ENCODE results near the gene THBD.

DNA sequence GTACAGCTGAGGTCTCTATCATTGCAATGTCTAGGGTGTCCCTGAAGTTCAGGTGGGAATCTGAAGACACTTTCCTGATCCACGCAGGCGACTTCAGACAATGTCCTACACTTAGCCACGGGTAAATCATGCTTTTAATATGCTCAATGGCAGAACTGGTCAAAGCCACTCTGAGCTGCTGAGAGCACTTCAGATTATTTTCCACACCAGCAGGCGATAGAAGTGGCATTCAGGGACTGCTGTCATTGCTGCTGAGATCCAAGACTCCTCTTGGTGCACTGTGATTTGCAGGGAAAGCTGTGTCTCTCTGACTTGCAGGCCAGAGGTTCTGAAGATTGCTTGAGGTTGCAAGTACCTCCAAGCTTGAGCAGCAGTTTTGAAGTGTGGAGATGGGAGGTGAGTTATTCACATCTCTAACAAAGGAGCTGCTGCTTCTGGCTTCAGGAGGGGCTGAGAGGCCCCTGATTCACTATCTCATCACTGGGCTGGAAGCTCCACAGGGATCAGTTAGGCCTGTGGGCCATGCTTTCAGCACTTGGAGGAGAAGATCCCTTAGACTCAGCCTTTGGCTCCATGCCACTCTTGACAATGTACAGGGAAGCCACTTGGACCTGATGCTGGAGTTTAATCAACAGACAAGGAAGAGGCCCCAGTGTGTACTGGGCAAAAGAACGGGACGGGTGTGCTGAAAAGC lies 17.3 kb downstream of the THBD start:
- TF ChIP-seq, protein P1, sequence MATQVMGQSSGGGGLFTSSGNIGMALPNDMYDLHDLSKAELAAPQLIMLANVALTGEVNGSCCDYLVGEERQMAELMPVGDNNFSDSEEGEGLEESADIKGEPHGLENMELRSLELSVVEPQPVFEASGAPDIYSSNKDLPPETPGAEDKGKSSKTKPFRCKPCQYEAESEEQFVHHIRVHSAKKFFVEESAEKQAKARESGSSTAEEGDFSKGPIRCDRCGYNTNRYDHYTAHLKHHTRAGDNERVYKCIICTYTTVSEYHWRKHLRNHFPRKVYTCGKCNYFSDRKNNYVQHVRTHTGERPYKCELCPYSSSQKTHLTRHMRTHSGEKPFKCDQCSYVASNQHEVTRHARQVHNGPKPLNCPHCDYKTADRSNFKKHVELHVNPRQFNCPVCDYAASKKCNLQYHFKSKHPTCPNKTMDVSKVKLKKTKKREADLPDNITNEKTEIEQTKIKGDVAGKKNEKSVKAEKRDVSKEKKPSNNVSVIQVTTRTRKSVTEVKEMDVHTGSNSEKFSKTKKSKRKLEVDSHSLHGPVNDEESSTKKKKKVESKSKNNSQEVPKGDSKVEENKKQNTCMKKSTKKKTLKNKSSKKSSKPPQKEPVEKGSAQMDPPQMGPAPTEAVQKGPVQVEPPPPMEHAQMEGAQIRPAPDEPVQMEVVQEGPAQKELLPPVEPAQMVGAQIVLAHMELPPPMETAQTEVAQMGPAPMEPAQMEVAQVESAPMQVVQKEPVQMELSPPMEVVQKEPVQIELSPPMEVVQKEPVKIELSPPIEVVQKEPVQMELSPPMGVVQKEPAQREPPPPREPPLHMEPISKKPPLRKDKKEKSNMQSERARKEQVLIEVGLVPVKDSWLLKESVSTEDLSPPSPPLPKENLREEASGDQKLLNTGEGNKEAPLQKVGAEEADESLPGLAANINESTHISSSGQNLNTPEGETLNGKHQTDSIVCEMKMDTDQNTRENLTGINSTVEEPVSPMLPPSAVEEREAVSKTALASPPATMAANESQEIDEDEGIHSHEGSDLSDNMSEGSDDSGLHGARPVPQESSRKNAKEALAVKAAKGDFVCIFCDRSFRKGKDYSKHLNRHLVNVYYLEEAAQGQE (IDR thresholded peaks at IDR 0.05; ENCODE audit: insufficient replicate concordance, low read depth), result no peak
- TF ChIP-seq, protein P2, sequence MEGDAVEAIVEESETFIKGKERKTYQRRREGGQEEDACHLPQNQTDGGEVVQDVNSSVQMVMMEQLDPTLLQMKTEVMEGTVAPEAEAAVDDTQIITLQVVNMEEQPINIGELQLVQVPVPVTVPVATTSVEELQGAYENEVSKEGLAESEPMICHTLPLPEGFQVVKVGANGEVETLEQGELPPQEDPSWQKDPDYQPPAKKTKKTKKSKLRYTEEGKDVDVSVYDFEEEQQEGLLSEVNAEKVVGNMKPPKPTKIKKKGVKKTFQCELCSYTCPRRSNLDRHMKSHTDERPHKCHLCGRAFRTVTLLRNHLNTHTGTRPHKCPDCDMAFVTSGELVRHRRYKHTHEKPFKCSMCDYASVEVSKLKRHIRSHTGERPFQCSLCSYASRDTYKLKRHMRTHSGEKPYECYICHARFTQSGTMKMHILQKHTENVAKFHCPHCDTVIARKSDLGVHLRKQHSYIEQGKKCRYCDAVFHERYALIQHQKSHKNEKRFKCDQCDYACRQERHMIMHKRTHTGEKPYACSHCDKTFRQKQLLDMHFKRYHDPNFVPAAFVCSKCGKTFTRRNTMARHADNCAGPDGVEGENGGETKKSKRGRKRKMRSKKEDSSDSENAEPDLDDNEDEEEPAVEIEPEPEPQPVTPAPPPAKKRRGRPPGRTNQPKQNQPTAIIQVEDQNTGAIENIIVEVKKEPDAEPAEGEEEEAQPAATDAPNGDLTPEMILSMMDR (IDR thresholded peaks at IDR 0.05; ENCODE audit: insufficient read depth, low read length), result no peak
- TF ChIP-seq POLR2AphosphoS5 (IDR thresholded peaks at IDR 0.05; ENCODE audit: low read depth) (no peak), GABPA (IDR thresholded peaks at IDR 0.05; ENCODE audit: low read depth) (no peak)

Measured in HL-60 (cell line).